ENCODE measurements around the gene PGM5.

The PGM5 gene

GRCh38 chr9:68447611-68448010 is 91.2 kb downstream of the PGM5 start:
- Histone ChIP-seq H3K4me3 (no peak overlapping the region), H3K27ac (peak overlapping the region; percentile 66 to 78)
- DNase-seq (ENCODE audit: low spot score) = no peak
- TF ChIP-seq CTCF (IDR thresholded peaks at IDR 0.05) = no peak

GRCh38 chr9:68454579-68455334 is 98.3 kb downstream of the PGM5 start:
- TF ChIP-seq CTCF (IDR thresholded peaks at IDR 0.05) = no peak
- DNase-seq (ENCODE audit: low spot score) = no peak
- H3K4me3 ChIP-seq = no peak overlapping the region
- peak overlapping the region in 1 of 2 donors; percentile 18 for H3K27ac ChIP-seq

GRCh38 chr9:68455451-68455850 is 99.0 kb downstream of the PGM5 start:
- H3K27ac ChIP-seq = no peak overlapping the region
- DNase-seq (ENCODE audit: low spot score) = no peak
- H3K4me3 ChIP-seq = no peak overlapping the region
- no peak for TF ChIP-seq CTCF (IDR thresholded peaks at IDR 0.05)

- no peak for TF ChIP-seq CTCF (IDR thresholded peaks at IDR 0.05)
- H3K4me3 ChIP-seq = no peak overlapping the region
- peak overlapping the region in 1 of 2 donors; percentile 47 for H3K27ac ChIP-seq
- DNase-seq (ENCODE audit: low spot score) = no peak
Observed at GRCh38 chr9:68457803-68458202, 101.4 kb downstream of the PGM5 start.

GRCh38 chr9:68458918-68459317 is 102.5 kb downstream of the PGM5 start:
- TF ChIP-seq CTCF (IDR thresholded peaks at IDR 0.05) = no peak
- H3K27ac ChIP-seq = no peak overlapping the region
- DNase-seq (ENCODE audit: low spot score) = no peak
- no peak overlapping the region for H3K4me3 ChIP-seq

GRCh38 chr9:68462105-68462775 is 105.8 kb downstream of the PGM5 start:
- Histone ChIP-seq H3K4me3 (no peak overlapping the region), H3K27ac (peak overlapping the region; percentile 50 to 77)
- no peak for DNase-seq (ENCODE audit: low spot score)
- no peak for TF ChIP-seq CTCF (IDR thresholded peaks at IDR 0.05)

- Histone ChIP-seq H3K27ac (no peak overlapping the region), H3K4me3 (no peak overlapping the region)
- no peak for TF ChIP-seq CTCF (IDR thresholded peaks at IDR 0.05)
- no peak for DNase-seq (ENCODE audit: low spot score)
Observed at GRCh38 chr9:68470067-68470466, 113.7 kb downstream of the PGM5 start.

Measured in coronary artery (tissue), 2 donors.